MM.1S (cell line): Measurements from ENCODE around the gene MPRIP.

Source experiments
- DNase-seq: peaks from one replicate; pipeline ENCODE4 v3.0.0-alpha.2; 2015
- H2AFZ ChIP-seq: fragments of 300-600 bp; sonication (generic); 2 replicates; pipeline ENCODE4 v1.6.0; 2016; ENCODE audit warnings: antibody characterized with exemption, low read length
- H3F3A ChIP-seq: fragments of 300-600 bp; sonication (generic); 2 replicates; pipeline ENCODE4 v1.6.1; 2016; ENCODE audit warnings: mild to moderate bottlenecking, antibody characterized with exemption, low read length, moderate library complexity, mixed read lengths; ENCODE audit not compliant: insufficient read depth
- H3K27ac ChIP-seq: fragments of 300-600 bp; sonication (generic); 2 replicates; pipeline ENCODE4 v1.5.1; 2016; ENCODE audit warnings: mild to moderate bottlenecking, low read length
- H3K27me3 ChIP-seq: fragments of 300-600 bp; sonication (generic); replicated peaks from 2 replicates; pipeline ENCODE4 v1.6.0; 2016; ENCODE audit warnings: low read length; ENCODE audit not compliant: insufficient read depth
- H3K36me3 ChIP-seq: fragments of 300-600 bp; sonication (generic); replicated peaks from 2 replicates; pipeline ENCODE4 v1.6.1; 2016; ENCODE audit warnings: mild to moderate bottlenecking, low read length, mixed read lengths; ENCODE audit not compliant: insufficient read depth
- H3K4me1 ChIP-seq: fragments of 300-600 bp; sonication (generic); 2 replicates; pipeline ENCODE4 v1.6.1; 2016; ENCODE audit warnings: low read length, mixed read lengths
- H3K4me2 ChIP-seq: fragments of 300-600 bp; sonication (generic); 2 replicates; pipeline ENCODE4 v1.6.0; 2016; ENCODE audit warnings: low read depth, low read length
- H3K4me3 ChIP-seq: fragments of 300-600 bp; sonication (generic); 2 replicates; pipeline ENCODE4 v1.5.1; 2016; ENCODE audit warnings: low read length, mixed read lengths
- H3K79me2 ChIP-seq: fragments of 300-600 bp; sonication (generic); 2 replicates; pipeline ENCODE4 v1.6.1; 2016; ENCODE audit warnings: mixed run types, low read length, mixed read lengths
- H3K9ac ChIP-seq: fragments of 300-600 bp; sonication (generic); 2 replicates; pipeline ENCODE4 v1.6.1; 2016; ENCODE audit warnings: low read length, mixed read lengths
- H3K9me2 ChIP-seq: fragments of 300-600 bp; sonication (generic); replicated peaks from 2 replicates; pipeline ENCODE4 v1.6.1; 2016; ENCODE audit warnings: mild to moderate bottlenecking, low read length, mixed read lengths; ENCODE audit not compliant: insufficient read depth
- H3K9me3 ChIP-seq: fragments of 300-600 bp; sonication (generic); replicated peaks from 2 replicates; pipeline ENCODE4 v1.6.1; 2016; ENCODE audit warnings: mild to moderate bottlenecking, low read length, mixed read lengths; ENCODE audit not compliant: insufficient read depth
- H4K20me1 ChIP-seq: fragments of 300-600 bp; sonication (generic); 2 replicates; pipeline ENCODE4 v1.6.1; 2016; ENCODE audit warnings: mild to moderate bottlenecking, low read length, moderate library complexity, mixed read lengths; ENCODE audit not compliant: insufficient read depth
- CTCF ChIP-seq: fragments of 300-600 bp; sonication (generic); IDR thresholded peaks from 2 replicates; pipeline ENCODE4 v1.5.1; 2016; ENCODE audit warnings: antibody characterized with exemption, low read length, mixed read lengths
- EZH2 ChIP-seq: fragments of 300-600 bp; sonication (generic); optimal IDR thresholded peaks from 2 replicates; pipeline ENCODE3; 2017; ENCODE audit warnings: low read depth, mild to moderate bottlenecking, antibody characterized with exemption, low read length, mixed read lengths
- EZH2phosphoT487 ChIP-seq: fragments of 300-600 bp; sonication (generic); IDR thresholded peaks from 2 replicates; pipeline ENCODE4 v1.6.1; 2018; ENCODE audit warnings: antibody characterized with exemption, low read length

The MPRIP gene

DNA sequence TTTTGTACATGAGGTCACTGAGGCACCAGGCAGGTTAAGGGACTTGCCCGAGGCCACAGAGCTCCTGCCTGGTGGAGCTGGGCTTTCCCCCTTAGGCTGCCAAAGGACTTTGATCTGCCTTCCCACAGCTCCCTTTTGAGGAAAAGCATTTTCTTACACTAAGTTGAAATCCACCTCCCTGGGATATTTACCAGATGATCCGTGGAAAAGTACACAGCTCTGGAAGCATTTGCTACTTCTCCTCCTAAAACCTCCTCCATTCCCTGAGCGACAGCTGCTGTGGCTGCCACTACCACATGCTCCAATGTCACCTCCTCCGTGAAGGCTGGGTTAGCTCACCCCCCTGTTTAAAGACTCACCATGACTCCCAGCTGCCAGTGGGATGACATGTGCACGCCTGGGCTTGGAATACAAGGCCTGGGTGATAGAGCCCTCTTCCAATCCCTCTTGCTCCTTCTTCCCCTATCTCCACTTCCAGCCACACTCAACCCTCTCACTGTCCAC is 1.2 kb upstream of the MPRIP start:
- no peaks in the 10 kb centered on the region for H3K9me2 ChIP-seq
- H3K27me3 ChIP-seq: no peaks in the 10 kb centered on the region
- H3K4me3 ChIP-seq: no peak overlapping the region; the same call in 1 of the 2 replicates
- H3K4me2 ChIP-seq: peak overlapping the region; percentile 100
- no peak for DNase-seq
- TF ChIP-seq EZH2 (no peak), CTCF (no peak)
- no peaks in the 10 kb centered on the region for H3K9me3 ChIP-seq
- peaks cover 8% of the 10 kb centered on the region; the same call in 1 of the 2 replicates for H4K20me1 ChIP-seq
- H3K27ac ChIP-seq: no peak overlapping the region
- H3K36me3 ChIP-seq: no peaks in the 10 kb centered on the region
- peak overlapping the region; percentile 100 for H2AFZ ChIP-seq
- peaks cover 18% of the 10 kb centered on the region for H3K4me1 ChIP-seq
- peaks cover 20% of the 10 kb centered on the region for H3F3A ChIP-seq
- H3K79me2 ChIP-seq: peaks cover 34% of the 10 kb centered on the region
- no peak overlapping the region for H3K9ac ChIP-seq

DNA sequence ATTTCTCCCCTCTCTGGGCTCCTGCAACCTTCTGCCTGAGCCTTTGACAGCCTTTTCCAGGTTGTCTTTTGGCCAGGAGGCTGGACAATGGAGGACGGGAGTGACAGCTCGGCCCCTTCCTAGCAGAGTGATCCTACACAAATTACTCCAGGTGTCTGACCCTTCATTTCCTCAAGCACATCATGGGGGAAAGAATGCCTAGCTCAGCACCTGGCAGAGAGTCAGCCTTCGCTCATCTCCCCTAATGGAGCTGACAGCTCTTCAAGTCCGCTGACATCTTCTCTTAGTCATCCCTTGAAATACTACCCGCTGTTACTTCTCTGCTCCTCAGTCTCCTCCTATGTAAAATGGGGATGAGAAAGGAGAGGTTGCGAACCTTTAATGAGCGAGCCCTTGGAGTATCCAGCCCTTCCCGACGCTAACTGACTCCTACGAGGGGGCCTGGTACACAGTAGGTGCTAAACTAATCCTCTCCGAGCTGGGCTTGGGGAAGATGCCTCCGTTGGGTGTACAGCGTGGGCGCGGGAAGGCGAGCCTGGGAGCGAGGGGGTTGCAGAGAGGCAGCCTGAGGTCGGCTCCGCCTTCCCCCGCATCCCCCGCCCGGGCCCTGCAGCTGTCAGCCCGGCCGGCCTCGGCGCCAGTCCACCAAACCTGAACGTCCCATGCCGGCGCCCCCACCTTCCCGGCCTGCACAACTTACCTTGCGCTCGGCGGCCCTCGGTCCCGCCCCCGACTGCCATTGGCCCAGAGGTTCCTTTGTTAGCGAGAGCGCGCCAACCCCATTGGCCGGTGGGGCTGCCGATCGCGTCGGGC is 480 bp upstream of the MPRIP start:
- H4K20me1 ChIP-seq: peaks cover 15% of the 10 kb centered on the region; the same call in 1 of the 2 replicates
- H3K9me3 ChIP-seq: no peaks in the 10 kb centered on the region
- H3K9me2 ChIP-seq: no peaks in the 10 kb centered on the region
- no peak for TF ChIP-seq CTCF
- no peak for TF ChIP-seq EZH2phosphoT487
- no peak for TF ChIP-seq EZH2
- H3K4me2 ChIP-seq: peak overlapping the region; percentile 100
- peaks cover 41% of the 10 kb centered on the region for H3K79me2 ChIP-seq
- DNase-seq: peak; percentile 98
- peaks cover 20% of the 10 kb centered on the region for H3F3A ChIP-seq
- H3K36me3 ChIP-seq: no peaks in the 10 kb centered on the region
- H3K27ac ChIP-seq: no peak overlapping the region
- H3K27me3 ChIP-seq: no peaks in the 10 kb centered on the region
- H3K9ac ChIP-seq: peak overlapping the region; percentile 53; the same call in 1 of the 2 replicates
- H3K4me3 ChIP-seq: peak overlapping the region; percentile 81
- peak overlapping the region; percentile 100 for H2AFZ ChIP-seq
- peaks cover 23% of the 10 kb centered on the region for H3K4me1 ChIP-seq

DNA sequence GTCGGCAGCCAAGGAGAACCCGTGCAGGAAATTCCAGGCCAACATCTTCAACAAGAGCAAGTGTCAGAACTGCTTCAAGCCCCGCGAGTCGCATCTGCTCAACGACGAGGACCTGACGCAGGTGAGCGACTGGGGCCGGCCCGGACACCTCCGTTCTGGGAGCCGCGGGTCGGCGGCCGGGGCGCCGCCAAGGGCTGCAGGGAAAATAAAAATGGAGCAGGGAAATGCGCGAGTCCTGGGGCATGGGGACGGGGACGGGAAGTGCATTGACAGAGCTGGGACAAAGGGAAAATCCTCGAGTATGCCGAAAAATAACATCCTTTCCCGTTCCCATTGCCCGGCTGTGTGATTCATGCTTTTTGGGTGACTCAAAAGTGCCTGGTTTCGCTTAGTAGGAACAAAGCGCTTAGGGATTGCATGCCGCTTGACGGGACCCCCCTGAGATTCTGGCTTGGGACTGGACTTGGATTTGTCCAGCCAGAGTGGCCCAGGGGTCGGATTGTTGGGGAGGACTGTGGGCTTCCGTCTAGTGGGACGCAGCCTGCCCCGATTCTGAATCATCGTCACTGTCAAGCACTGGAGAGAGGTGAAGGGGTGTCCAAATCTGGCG is 699 bp downstream of the MPRIP start:
- peak; percentile 34 for DNase-seq
- peaks cover 20% of the 10 kb centered on the region for H3F3A ChIP-seq
- peaks cover 21% of the 10 kb centered on the region; the same call in 1 of the 2 replicates for H4K20me1 ChIP-seq
- H3K27me3 ChIP-seq: no peaks in the 10 kb centered on the region
- H3K79me2 ChIP-seq: peaks cover 53% of the 10 kb centered on the region
- H3K4me3 ChIP-seq: peak overlapping the region; percentile 70
- H3K27ac ChIP-seq: peak overlapping the region; percentile 1; the same call in 1 of the 2 replicates
- TF ChIP-seq EZH2phosphoT487: no peak
- TF ChIP-seq EZH2: no peak
- TF ChIP-seq CTCF: no peak
- no peaks in the 10 kb centered on the region for H3K9me3 ChIP-seq
- no peaks in the 10 kb centered on the region for H3K36me3 ChIP-seq
- H2AFZ ChIP-seq: 0 out of 2 replicates have a peak overlapping the region, but pooled peaks have one; percentile 7
- no peaks in the 10 kb centered on the region for H3K9me2 ChIP-seq
- peak overlapping the region; percentile 85 for H3K4me2 ChIP-seq
- peak overlapping the region; percentile 59 for H3K9ac ChIP-seq
- H3K4me1 ChIP-seq: peaks cover 23% of the 10 kb centered on the region
